ENCODE results near the gene IGFBP7.

DNA sequence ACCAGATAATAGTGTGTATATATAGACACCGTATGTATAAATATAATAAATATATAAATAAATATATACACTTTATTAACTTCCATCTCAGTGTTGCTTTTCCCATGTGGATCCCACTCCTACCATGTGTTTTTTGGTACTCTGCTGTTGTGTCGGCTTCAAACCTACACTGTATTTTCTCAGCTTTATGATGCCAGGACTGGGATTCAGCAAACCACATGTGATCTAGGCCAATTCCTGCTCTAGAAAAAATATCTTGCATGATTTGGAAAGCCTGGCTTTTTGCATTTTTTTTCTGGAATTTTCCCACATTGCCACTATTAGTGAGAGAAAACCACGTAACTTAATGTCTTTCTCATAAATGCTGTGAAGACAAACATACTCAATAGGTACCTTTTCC is 75.7 kb downstream of the IGFBP7 start:
- TF ChIP-seq SP1 (IDR thresholded peaks at IDR 0.05) = no peak
- no peak for TF ChIP-seq HDGF (IDR thresholded peaks at IDR 0.05; ENCODE audit: borderline replicate concordance)
- TF ChIP-seq LEF1 (IDR thresholded peaks at IDR 0.05; ENCODE audit: borderline replicate concordance) = no peak
- no peak for TF ChIP-seq TARDBP (IDR thresholded peaks at IDR 0.05)
- TF ChIP-seq BHLHE40 (IDR thresholded peaks at IDR 0.05; ENCODE audit: borderline replicate concordance) = no peak
- no peak for TF ChIP-seq PKNOX1 (IDR thresholded peaks at IDR 0.05)
- TF ChIP-seq ZNF384 (IDR thresholded peaks at IDR 0.05) = no peak
- TF ChIP-seq SUZ12 (IDR thresholded peaks at IDR 0.05) = no peak
- no peak for TF ChIP-seq FOXA1 (IDR thresholded peaks at IDR 0.05)
